Stimulated activated CD4-positive, alpha-beta T cell treated with anti-CD3 and anti-CD28 coated beads, Interleukin-1b, Interleukin-23, amount 100 ng/mL, for 48 hours (primary cell): Measurements from ENCODE around the gene C1orf185.
"Not testable (repeated sequence)": the region's sequence is repeated elsewhere in the genome, so short reads cannot be mapped to it uniquely, and the experiment has no call there.

Experiments
- DNase-seq: peaks from one replicate; pipeline ENCODE4 v3.0.0-alpha.2; 2020

Gene C1orf185

GRCh38 chr1:51101976-51102375 is at the start of gene C1orf185:
Gene C1orf185 (plus strand): TSS chr1:51102228. CDS start chr1:51102234, 6 bp downstream.
- DNase-seq = no peak

GRCh38 chr1:51058858-51059257 is 43.2 kb upstream of the C1orf185 start:
- DNase-seq = no peak

DNA sequence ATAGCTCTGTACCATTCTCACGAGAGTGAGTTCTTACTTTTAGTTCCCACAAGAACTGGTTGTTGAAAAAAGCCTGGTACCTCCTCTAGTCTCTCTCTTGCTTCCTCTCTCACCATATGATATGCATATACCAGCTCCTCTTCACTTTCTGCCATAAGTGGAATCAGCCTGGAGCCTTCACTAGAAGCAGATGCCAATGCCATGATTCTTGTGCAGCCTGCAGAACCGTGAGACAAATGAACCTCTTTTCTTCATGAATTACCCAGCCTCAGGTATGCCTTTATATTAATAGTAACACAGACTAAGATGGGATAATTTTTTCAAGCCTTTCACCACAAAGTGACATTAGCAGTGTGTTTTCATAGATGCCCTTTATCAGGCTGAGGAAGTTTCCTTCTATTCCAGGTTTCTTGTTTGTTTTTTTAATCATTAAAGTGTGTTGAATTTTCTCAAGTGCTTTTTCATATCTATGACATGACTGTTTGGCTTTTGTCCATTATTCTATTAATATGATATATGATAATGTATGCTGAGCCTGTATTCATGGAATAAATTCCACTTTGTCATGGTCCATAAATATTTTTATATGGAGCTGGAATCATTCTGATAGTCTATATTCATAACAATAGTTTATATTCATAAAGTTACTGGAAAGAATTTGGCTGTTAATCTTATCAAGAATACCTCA is 40.7 kb upstream of the C1orf185 start:
- no peak for DNase-seq

GRCh38 chr1:51063121-51063520 is 38.9 kb upstream of the C1orf185 start:
- DNase-seq = no peak

DNA sequence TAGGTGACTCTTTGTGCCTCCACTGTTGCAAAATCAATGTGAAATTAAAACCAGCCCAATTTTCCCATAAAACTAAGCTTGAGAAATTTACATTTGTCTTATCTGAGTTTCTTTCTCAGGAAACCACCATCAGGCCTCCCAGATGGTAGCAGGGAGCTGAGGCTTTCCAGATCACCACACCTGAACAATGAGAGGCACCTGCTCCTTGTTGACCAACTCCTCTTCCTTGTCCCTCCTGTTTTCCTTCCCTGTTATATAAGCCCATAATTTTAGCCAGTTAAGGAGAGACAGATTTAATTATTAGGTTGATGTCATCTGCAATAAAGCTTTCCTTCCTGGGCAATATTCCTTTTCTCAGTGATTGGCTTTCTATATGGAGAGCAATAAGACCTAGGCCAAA is 32.0 kb upstream of the C1orf185 start:
- DNase-seq = no peak

DNA sequence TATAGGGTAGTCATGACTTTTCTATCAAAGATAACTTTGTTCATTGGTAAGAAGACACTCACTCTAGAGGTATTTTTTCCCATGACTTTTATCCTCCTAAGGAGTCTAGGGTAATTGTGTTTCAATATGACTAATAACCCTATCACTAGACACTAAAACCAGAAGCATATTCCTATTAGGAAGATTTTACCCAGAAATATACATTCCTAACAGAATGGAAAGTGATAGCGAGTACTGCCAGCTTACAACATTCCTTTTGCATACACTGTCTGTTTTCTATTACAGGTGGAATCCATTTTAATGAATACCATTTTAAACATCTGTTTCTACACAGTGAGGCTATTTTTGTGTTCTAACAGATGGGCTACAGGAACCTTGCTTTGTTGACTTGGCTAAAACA is 31.4 kb upstream of the C1orf185 start:
- DNase-seq = no peak

DNA sequence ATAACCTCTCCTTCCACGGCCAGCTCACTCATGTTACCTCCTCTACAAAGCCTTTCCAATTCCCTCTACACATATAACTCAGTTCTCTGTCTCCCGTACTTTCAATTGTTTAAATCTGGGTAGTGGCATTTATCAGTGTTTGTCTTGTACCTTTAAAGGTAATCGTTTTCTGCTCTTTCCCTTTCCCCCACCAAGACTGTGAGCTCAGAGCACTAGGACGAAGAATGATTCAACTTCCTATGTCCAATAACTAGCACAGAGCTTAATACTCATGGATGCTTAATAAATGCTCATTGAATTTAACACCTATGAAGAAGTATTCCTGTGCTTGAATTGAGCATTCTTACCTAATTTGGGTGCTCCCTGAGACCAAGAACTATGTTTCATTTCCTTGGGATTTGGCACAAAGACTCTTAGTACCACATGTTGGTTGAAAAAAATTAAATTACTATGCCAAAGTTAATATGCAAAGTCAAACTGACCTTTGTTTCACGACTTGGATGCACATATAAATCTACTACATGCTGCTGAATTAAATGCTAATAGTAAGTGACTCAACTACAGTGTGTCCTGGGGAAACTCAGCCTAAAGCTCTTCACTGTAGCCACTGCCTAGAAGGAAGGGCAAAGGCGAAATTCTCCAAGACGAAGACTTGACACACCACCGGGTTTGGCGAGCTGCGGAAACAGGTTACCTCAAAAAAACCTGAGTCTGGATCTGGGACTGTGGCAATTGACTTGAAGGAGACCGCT is 30.6 kb upstream of the C1orf185 start:
- DNase-seq = no peak

GRCh38 chr1:51072043-51072439 is 30.0 kb upstream of the C1orf185 start:
- no peak for DNase-seq

DNA sequence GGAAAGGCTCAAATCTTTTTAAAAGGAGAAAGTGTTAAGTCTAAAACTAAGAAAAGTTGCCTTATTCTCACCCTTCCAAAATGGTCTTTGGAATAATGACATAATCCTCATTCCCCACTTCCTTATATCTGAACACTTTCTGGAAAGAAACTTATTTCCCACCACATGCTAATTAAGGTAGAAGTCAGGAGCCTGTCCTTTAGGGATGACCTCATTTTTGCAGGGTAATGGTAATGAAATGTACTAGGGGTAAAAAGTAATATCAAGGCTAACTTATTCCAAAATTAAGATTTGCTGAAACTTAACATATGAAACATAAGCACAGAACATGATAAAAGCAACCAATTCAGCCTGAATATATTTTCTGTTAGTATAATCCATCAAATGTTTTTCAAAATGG is 29.4 kb upstream of the C1orf185 start:
- DNase-seq = no peak

GRCh38 chr1:51073456-51073855 is 28.6 kb upstream of the C1orf185 start:
- DNase-seq = no peak

DNA sequence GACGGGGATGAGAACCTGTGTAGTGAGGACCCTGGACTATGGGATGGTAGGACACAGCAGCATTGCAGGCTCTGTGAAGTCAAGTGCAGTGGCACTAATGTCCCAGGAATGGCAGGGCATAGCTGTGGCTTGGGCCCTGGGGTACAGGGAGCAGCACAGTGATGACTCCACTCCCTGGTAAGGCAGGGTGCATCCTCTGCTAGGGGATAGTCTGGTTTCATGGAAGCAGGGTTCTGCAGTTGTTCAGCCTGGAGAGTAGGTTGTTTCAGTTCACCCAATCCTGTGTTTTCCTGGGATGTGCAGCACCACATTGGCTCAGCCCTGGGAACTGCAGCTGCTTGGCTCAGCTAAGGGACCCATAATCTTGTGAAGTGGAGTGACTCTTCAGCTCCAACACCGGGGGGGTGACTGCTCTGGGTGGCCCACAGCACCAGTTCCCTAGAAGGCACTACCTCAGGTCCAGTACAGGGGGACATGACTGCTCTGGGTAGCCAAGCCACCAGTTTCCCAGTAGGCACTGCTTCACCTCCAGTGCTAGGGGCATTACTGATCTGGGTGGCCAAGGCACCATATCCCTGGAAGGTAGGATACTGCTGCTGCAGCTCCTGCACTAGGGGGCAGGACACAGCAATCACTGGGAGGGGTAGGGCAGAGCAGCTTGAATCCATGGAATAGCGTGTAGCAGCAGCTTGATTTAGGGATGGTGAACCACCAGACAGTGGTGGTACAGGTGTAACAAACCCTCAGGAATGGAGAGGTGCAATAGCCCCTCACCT is 15.3 kb upstream of the C1orf185 start:
- no peak for DNase-seq

GRCh38 chr1:51088474-51088873 is 13.6 kb upstream of the C1orf185 start:
- no peak for DNase-seq

GRCh38 chr1:51093581-51093980 is 8.4 kb upstream of the C1orf185 start:
- no peak for DNase-seq

GRCh38 chr1:51097171-51097570 is 4.9 kb upstream of the C1orf185 start:
- no peak for DNase-seq

GRCh38 chr1:51100264-51100880 is 1.7 kb upstream of the C1orf185 start:
- DNase-seq = no peak

GRCh38 chr1:51114137-51114536 is 12.1 kb downstream of the C1orf185 start:
- DNase-seq = no peak

DNA sequence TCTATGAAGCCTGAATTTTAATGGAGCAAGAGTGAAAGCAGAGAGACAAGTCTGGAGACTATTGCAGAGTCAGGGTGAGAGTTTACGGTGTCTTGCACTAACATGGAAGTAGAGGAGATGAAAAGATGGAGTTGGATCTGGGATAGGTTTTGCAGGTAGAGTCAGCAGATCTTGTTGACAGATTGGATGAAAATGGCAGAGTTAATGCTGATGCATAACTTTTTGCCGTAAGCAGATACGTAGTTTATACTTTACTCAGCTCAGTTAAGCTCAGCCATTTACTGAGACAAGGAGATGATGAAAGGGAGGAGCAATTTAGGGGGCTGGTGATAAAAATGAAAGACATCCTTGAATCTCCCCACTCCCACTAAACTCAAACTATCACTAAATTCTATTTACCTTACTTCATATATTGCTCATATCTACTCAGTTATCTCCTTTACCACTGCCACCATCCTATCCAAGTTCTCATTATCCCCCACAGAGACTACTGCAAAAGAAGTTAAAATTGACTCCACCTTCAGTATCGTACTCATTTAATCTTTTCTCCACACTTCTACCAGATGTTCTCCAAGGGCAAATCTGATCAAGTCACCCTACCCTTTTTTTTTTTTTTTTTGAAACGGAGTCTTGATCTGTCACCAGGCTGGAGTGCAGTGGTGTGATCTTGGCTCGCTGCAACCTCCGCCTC is 13.8 kb downstream of the C1orf185 start:
- no peak for DNase-seq

- DNase-seq = no peak
Observed at GRCh38 chr1:51119331-51119730, 17.3 kb downstream of the C1orf185 start.

GRCh38 chr1:51120629-51121028 is 18.6 kb downstream of the C1orf185 start:
- DNase-seq = no peak

- not testable (repeated sequence) for DNase-seq
Observed at GRCh38 chr1:51127152-51127551, 25.1 kb downstream of the C1orf185 start.

- DNase-seq = no peak
Observed at GRCh38 chr1:51131185-51131584, 29.2 kb downstream of the C1orf185 start.

- no peak for DNase-seq
Observed at GRCh38 chr1:51133045-51133444, 31.0 kb downstream of the C1orf185 start.

GRCh38 chr1:51137696-51138095 is 35.7 kb downstream of the C1orf185 start:
- not testable (repeated sequence) for DNase-seq
